MM.1S (cell line): ENCODE results near the gene NT5C3A.

Experiments used
- DNase-seq: peaks from one replicate; pipeline ENCODE4 v3.0.0-alpha.2; 2015
- H2AFZ ChIP-seq: fragments of 300-600 bp; sonication (generic); 2 replicates; pipeline ENCODE4 v1.6.0; 2016; ENCODE audit warnings: antibody characterized with exemption, low read length
- H3F3A ChIP-seq: fragments of 300-600 bp; sonication (generic); 2 replicates; pipeline ENCODE4 v1.6.1; 2016; ENCODE audit warnings: mild to moderate bottlenecking, antibody characterized with exemption, low read length, moderate library complexity, mixed read lengths; ENCODE audit not compliant: insufficient read depth
- H3K27ac ChIP-seq: fragments of 300-600 bp; sonication (generic); 2 replicates; pipeline ENCODE4 v1.5.1; 2016; ENCODE audit warnings: mild to moderate bottlenecking, low read length
- H3K27me3 ChIP-seq: fragments of 300-600 bp; sonication (generic); replicated peaks from 2 replicates; pipeline ENCODE4 v1.6.0; 2016; ENCODE audit warnings: low read length; ENCODE audit not compliant: insufficient read depth
- H3K36me3 ChIP-seq: fragments of 300-600 bp; sonication (generic); replicated peaks from 2 replicates; pipeline ENCODE4 v1.6.1; 2016; ENCODE audit warnings: mild to moderate bottlenecking, low read length, mixed read lengths; ENCODE audit not compliant: insufficient read depth
- H3K4me1 ChIP-seq: fragments of 300-600 bp; sonication (generic); 2 replicates; pipeline ENCODE4 v1.6.1; 2016; ENCODE audit warnings: low read length, mixed read lengths
- H3K4me2 ChIP-seq: fragments of 300-600 bp; sonication (generic); 2 replicates; pipeline ENCODE4 v1.6.0; 2016; ENCODE audit warnings: low read depth, low read length
- H3K4me3 ChIP-seq: fragments of 300-600 bp; sonication (generic); 2 replicates; pipeline ENCODE4 v1.5.1; 2016; ENCODE audit warnings: low read length, mixed read lengths
- H3K79me2 ChIP-seq: fragments of 300-600 bp; sonication (generic); 2 replicates; pipeline ENCODE4 v1.6.1; 2016; ENCODE audit warnings: mixed run types, low read length, mixed read lengths
- H3K9ac ChIP-seq: fragments of 300-600 bp; sonication (generic); 2 replicates; pipeline ENCODE4 v1.6.1; 2016; ENCODE audit warnings: low read length, mixed read lengths
- H3K9me2 ChIP-seq: fragments of 300-600 bp; sonication (generic); replicated peaks from 2 replicates; pipeline ENCODE4 v1.6.1; 2016; ENCODE audit warnings: mild to moderate bottlenecking, low read length, mixed read lengths; ENCODE audit not compliant: insufficient read depth
- H3K9me3 ChIP-seq: fragments of 300-600 bp; sonication (generic); replicated peaks from 2 replicates; pipeline ENCODE4 v1.6.1; 2016; ENCODE audit warnings: mild to moderate bottlenecking, low read length, mixed read lengths; ENCODE audit not compliant: insufficient read depth
- H4K20me1 ChIP-seq: fragments of 300-600 bp; sonication (generic); 2 replicates; pipeline ENCODE4 v1.6.1; 2016; ENCODE audit warnings: mild to moderate bottlenecking, low read length, moderate library complexity, mixed read lengths; ENCODE audit not compliant: insufficient read depth
- CTCF ChIP-seq: fragments of 300-600 bp; sonication (generic); IDR thresholded peaks from 2 replicates; pipeline ENCODE4 v1.5.1; 2016; ENCODE audit warnings: antibody characterized with exemption, low read length, mixed read lengths
- EZH2 ChIP-seq: fragments of 300-600 bp; sonication (generic); optimal IDR thresholded peaks from 2 replicates; pipeline ENCODE3; 2017; ENCODE audit warnings: low read depth, mild to moderate bottlenecking, antibody characterized with exemption, low read length, mixed read lengths
- EZH2phosphoT487 ChIP-seq: fragments of 300-600 bp; sonication (generic); IDR thresholded peaks from 2 replicates; pipeline ENCODE4 v1.6.1; 2018; ENCODE audit warnings: antibody characterized with exemption, low read length

NT5C3A gene

GRCh38 chr7:33059635-33060034, 2.9 kb downstream of the NT5C3A start:
- peaks cover 78% of the 10 kb centered on the region for H3K79me2 ChIP-seq
- no peak overlapping the region for H3K27ac ChIP-seq
- H3K9ac ChIP-seq = no peak overlapping the region
- no peak for DNase-seq
- no peak overlapping the region for H3K4me3 ChIP-seq
- H3K9me2 ChIP-seq = no peaks in the 10 kb centered on the region
- 0 out of 2 replicates have a peak, but pooled peaks cover under 1% of the 10 kb centered on the region for H3K4me1 ChIP-seq
- no peaks in the 10 kb centered on the region for H3K27me3 ChIP-seq
- H3K36me3 ChIP-seq = peaks cover 4% of the 10 kb centered on the region; the same call in 1 of the 2 replicates
- no peaks in the 10 kb centered on the region for H3F3A ChIP-seq
- no peak overlapping the region for H2AFZ ChIP-seq
- TF ChIP-seq EZH2phosphoT487 (no peak), CTCF (no peak), EZH2 (no peak)
- H3K9me3 ChIP-seq = no peaks in the 10 kb centered on the region
- peaks cover 4% of the 10 kb centered on the region; the same call in 1 of the 2 replicates for H4K20me1 ChIP-seq
- H3K4me2 ChIP-seq = no peak overlapping the region

GRCh38 chr7:33055158-33055557, 7.4 kb downstream of the NT5C3A start:
- Histone ChIP-seq H3F3A (no peaks in the 10 kb centered on the region), H4K20me1 (peaks cover 25% of the 10 kb centered on the region; the same call in 1 of the 2 replicates), H3K27ac (no peak overlapping the region), H3K36me3 (peaks cover 4% of the 10 kb centered on the region; the same call in 1 of the 2 replicates), H3K9me3 (no peaks in the 10 kb centered on the region), H2AFZ (no peak overlapping the region), H3K9me2 (no peaks in the 10 kb centered on the region), H3K9ac (no peak overlapping the region), H3K4me3 (no peak overlapping the region), H3K27me3 (no peaks in the 10 kb centered on the region), H3K4me1 (peaks cover 14% of the 10 kb centered on the region; the same call in 1 of the 2 replicates), H3K79me2 (peaks cover 96% of the 10 kb centered on the region), H3K4me2 (no peak overlapping the region)
- DNase-seq = no peak
- TF ChIP-seq EZH2phosphoT487 (no peak), CTCF (no peak), EZH2 (no peak)

- no peak overlapping the region for H3K9ac ChIP-seq
- H4K20me1 ChIP-seq = peaks cover 28% of the 10 kb centered on the region; the same call in 1 of the 2 replicates
- no peaks in the 10 kb centered on the region for H3K27me3 ChIP-seq
- H3K79me2 ChIP-seq = peaks cover 96% of the 10 kb centered on the region
- TF ChIP-seq CTCF (no peak), EZH2phosphoT487 (no peak), EZH2 (no peak)
- DNase-seq = no peak
- no peaks in the 10 kb centered on the region for H3F3A ChIP-seq
- H3K9me3 ChIP-seq = no peaks in the 10 kb centered on the region
- H3K4me3 ChIP-seq = no peak overlapping the region
- H2AFZ ChIP-seq = no peak overlapping the region
- peaks cover 14% of the 10 kb centered on the region; the same call in 1 of the 2 replicates for H3K4me1 ChIP-seq
- H3K27ac ChIP-seq = no peak overlapping the region
- H3K36me3 ChIP-seq = peaks cover 4% of the 10 kb centered on the region; the same call in 1 of the 2 replicates
- no peaks in the 10 kb centered on the region for H3K9me2 ChIP-seq
- H3K4me2 ChIP-seq = no peak overlapping the region
Measured at GRCh38 chr7:33054261-33054964, 8.2 kb downstream of the NT5C3A start.
